Measurements from ENCODE around the gene NRXN3. TPM values are rescaled to one million over a fixed set of nuclear protein-coding genes. Genes with fewer than 3 reads are reported as not detected.

The NRXN3 gene
- polyA plus RNA-seq, 1 donor from 2014 or later = 110 TPM

- Histone ChIP-seq H3K4me2 (ENCODE audit: low read length) (no peak overlapping the region), H3K36me3 (ENCODE audit: insufficient read depth, low read length) (peaks cover 5% of the 10 kb centered on the region), H3K4me3 (ENCODE audit: low read length) (no peak overlapping the region), H3K9me3 (ENCODE audit: low read length) (no peaks in the 10 kb centered on the region), H3K27ac (ENCODE audit: low read length) (no peak overlapping the region), H3F3A (ENCODE audit: insufficient read depth, low read length, poor library complexity, severe bottlenecking) (no peaks in the 10 kb centered on the region), H3K9me2 (ENCODE audit: insufficient read depth, low read length) (no peaks in the 10 kb centered on the region), H3K27me3 (ENCODE audit: insufficient read depth, low read depth, low read length) (no peaks in the 10 kb centered on the region), H3K79me2 (replicated peaks; ENCODE audit: insufficient read depth, low read length) (no peaks in the 10 kb centered on the region), H4K20me1 (ENCODE audit: insufficient read depth) (no peaks in the 10 kb centered on the region), H2AFZ (ENCODE audit: low read depth, low read length) (no peak overlapping the region), H3K9ac (ENCODE audit: low read length) (no peak overlapping the region)
- TF ChIP-seq CTCF (IDR thresholded peaks at IDR 0.05; ENCODE audit: poor library complexity, severe bottlenecking) = no peak
- no peak for TF ChIP-seq SMC3 (conservative IDR thresholded peaks at IDR 0.05; ENCODE audit: poor library complexity)
- no peak for TF ChIP-seq RAD21 (conservative IDR thresholded peaks at IDR 0.05)
- no peak for TF ChIP-seq MXI1 (conservative IDR thresholded peaks at IDR 0.05; ENCODE audit: poor library complexity, severe bottlenecking)
- no peak for TF ChIP-seq REST (IDR thresholded peaks at IDR 0.05; ENCODE audit: borderline replicate concordance)
- TF ChIP-seq POLR2AphosphoS5 (IDR thresholded peaks at IDR 0.05) = no peak
- no peak for TF ChIP-seq EZH2 (IDR thresholded peaks at IDR 0.05; ENCODE audit: borderline replicate concordance, insufficient read depth, low read length, poor library complexity, severe bottlenecking)
- no peak for TF ChIP-seq TAF1 (IDR thresholded peaks at IDR 0.05; ENCODE audit: low read depth)
- TF ChIP-seq EP300 (conservative IDR thresholded peaks at IDR 0.05; ENCODE audit: poor library complexity, severe bottlenecking) = no peak
Observed at GRCh38 chr14:79740066-79740601, 1570.0 kb downstream of the NRXN3 start.

GRCh38 chr14:79742142-79742541, 1572.0 kb downstream of the NRXN3 start:
- Histone ChIP-seq H3K36me3 (ENCODE audit: insufficient read depth, low read length) (peaks cover 5% of the 10 kb centered on the region), H3K27me3 (ENCODE audit: insufficient read depth, low read depth, low read length) (no peaks in the 10 kb centered on the region), H3F3A (ENCODE audit: insufficient read depth, low read length, poor library complexity, severe bottlenecking) (no peaks in the 10 kb centered on the region), H2AFZ (ENCODE audit: low read depth, low read length) (no peak overlapping the region), H3K9me2 (ENCODE audit: insufficient read depth, low read length) (no peaks in the 10 kb centered on the region), H3K9ac (ENCODE audit: low read length) (no peak overlapping the region), H3K9me3 (ENCODE audit: low read length) (no peaks in the 10 kb centered on the region), H3K4me2 (ENCODE audit: low read length) (no peak overlapping the region), H4K20me1 (ENCODE audit: insufficient read depth) (no peaks in the 10 kb centered on the region), H3K4me3 (ENCODE audit: low read length) (no peak overlapping the region), H3K79me2 (replicated peaks; ENCODE audit: insufficient read depth, low read length) (no peaks in the 10 kb centered on the region), H3K27ac (ENCODE audit: low read length) (no peak overlapping the region)
- TF ChIP-seq REST (IDR thresholded peaks at IDR 0.05; ENCODE audit: borderline replicate concordance) (no peak), MXI1 (conservative IDR thresholded peaks at IDR 0.05; ENCODE audit: poor library complexity, severe bottlenecking) (no peak), SMC3 (conservative IDR thresholded peaks at IDR 0.05; ENCODE audit: poor library complexity) (no peak), RAD21 (conservative IDR thresholded peaks at IDR 0.05) (no peak), CTCF (IDR thresholded peaks at IDR 0.05; ENCODE audit: poor library complexity, severe bottlenecking) (no peak), EZH2 (IDR thresholded peaks at IDR 0.05; ENCODE audit: borderline replicate concordance, insufficient read depth, low read length, poor library complexity, severe bottlenecking) (no peak), TAF1 (IDR thresholded peaks at IDR 0.05; ENCODE audit: low read depth) (no peak), EP300 (conservative IDR thresholded peaks at IDR 0.05; ENCODE audit: poor library complexity, severe bottlenecking) (no peak), POLR2AphosphoS5 (IDR thresholded peaks at IDR 0.05) (no peak)
